Liver (tissue), 3 donors: ENCODE measurements around the gene APOBEC3F.

Source experiments
- ATF3 ChIP-seq: IDR thresholded peaks from 2 replicates; pipeline ENCODE4 v1.6.1; 2016; ENCODE audit warnings: antibody characterized with exemption
- CTCF ChIP-seq: fragments of 150-350 bp; IDR thresholded peaks from 2 replicates; pipeline ENCODE4 v1.5.1; 2017; ENCODE audit warnings: improper control_type of control experiment, low read depth, low read length; ENCODE audit not compliant: missing input control
- JUND ChIP-seq, 2 donors: IDR thresholded peaks; 2 replicates each; pipeline ENCODE4 v1.6.1; 2016; ENCODE audit warnings: antibody characterized with exemption in 2 of 2
- RAD21 ChIP-seq, 2 donors: IDR thresholded peaks; 2 replicates each; pipeline ENCODE4 v1.6.1; 2016; ENCODE audit warnings: antibody characterized with exemption in 2 of 2, mild to moderate bottlenecking in 2 of 2
- donor health status: healthy.
- donor health status: healthy.

GRCh38 chr22:39080052-39080762 is 39.5 kb downstream of the APOBEC3F start:
- TF ChIP-seq RAD21 (IDR thresholded peaks at IDR 0.05) (no peak), CTCF (no peak), ATF3 (no peak), JUND (IDR thresholded peaks at IDR 0.05) (no peak)
